Glutamatergic neuron (in vitro differentiated cells): ENCODE data around the gene ERGIC1. TPM values are rescaled to one million over a fixed set of nuclear protein-coding genes. Genes with fewer than 3 reads are reported as not detected.

Experiments used
- DNase-seq: peaks from one replicate; pipeline ENCODE4 v3.0.0; 2022
- H3K27ac Mint-ChIP-seq: one replicate; pipeline ENCODE4 v1.8.0; 2020; ENCODE audit warnings: mild to moderate bottlenecking, mixed read lengths, inconsistent platforms; ENCODE audit not compliant: unreplicated experiment
- H3K27me3 Mint-ChIP-seq: one replicate; pipeline ENCODE4 v1.8.0; 2020; ENCODE audit warnings: mild to moderate bottlenecking, moderate library complexity, mixed read lengths, inconsistent platforms; ENCODE audit not compliant: unreplicated experiment
- H3K36me3 Mint-ChIP-seq: one replicate; pipeline ENCODE4 v1.8.0; 2020; ENCODE audit warnings: mild to moderate bottlenecking, mixed read lengths, inconsistent platforms; ENCODE audit not compliant: unreplicated experiment
- H3K4me1 Mint-ChIP-seq: one replicate; pipeline ENCODE4 v1.8.0; 2020; ENCODE audit warnings: mild to moderate bottlenecking, low read depth, mixed read lengths, inconsistent platforms; ENCODE audit not compliant: unreplicated experiment
- H3K4me3 Mint-ChIP-seq: one replicate; pipeline ENCODE4 v1.8.0; 2020; ENCODE audit warnings: mild to moderate bottlenecking, mixed read lengths, inconsistent platforms; ENCODE audit not compliant: unreplicated experiment
- H3K9me3 Mint-ChIP-seq: one replicate; pipeline ENCODE4 v1.8.0; 2020; ENCODE audit warnings: mild to moderate bottlenecking, moderate library complexity, mixed read lengths, inconsistent platforms; ENCODE audit not compliant: unreplicated experiment
- total RNA-seq: library from RNA; stranded (reverse); fragmentation: NEBNext Ultra II Directional; extraction: Animal tissue kit (Norgen Biotek cat#: 25700); gene quantifications from one replicate; pipeline ENCODE4 v1.2.1, GENCODE V29; 2021; ENCODE audit not compliant: unreplicated experiment
- TF ChIP-seq, protein P1 (sequence below): fragments of 200-600 bp; sonication (generic); IDR thresholded peaks from one replicate; pipeline ENCODE4 v1.5.0; 2021; ENCODE audit not compliant: partially characterized antibody, unreplicated experiment

Gene ERGIC1
- total RNA-seq, 1 donor from 2014 or later, result 76.2 TPM

DNA sequence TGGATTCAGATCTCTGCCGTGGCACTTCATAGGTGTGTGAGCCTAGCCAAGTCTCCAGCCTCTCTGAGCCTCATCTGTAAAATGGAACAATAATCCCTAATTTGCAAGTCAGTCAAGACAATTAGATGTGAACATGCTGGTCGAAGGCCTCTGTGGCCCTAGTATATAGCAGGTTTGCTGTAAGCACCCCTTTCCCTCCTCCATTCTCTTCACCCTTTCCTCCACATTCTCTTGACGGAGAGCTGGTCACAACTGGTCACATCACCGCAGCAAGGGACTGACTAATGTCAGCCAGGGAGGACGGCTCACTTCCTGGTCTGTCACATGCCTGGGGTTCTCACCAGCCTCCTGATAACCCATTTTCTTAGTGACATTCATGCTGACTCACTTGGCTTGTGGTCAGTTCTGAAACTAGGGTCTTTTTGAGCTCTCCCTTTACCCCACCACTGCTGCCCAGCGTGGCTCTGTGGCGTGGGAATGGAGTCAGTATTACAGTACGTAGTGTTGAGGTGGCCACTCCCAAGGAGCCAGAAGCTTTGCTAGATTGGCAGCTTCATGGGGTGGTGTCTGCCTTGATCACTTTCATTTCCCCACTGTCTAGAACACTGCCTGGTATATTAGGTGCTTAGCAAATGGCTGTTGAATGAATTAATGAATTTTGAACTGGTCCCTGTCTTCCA, 47.8 kb downstream of the ERGIC1 start:
- H3K27me3 Mint-ChIP-seq, result peaks cover 5% of the 10 kb centered on the region
- peaks cover 21% of the 10 kb centered on the region for H3K36me3 Mint-ChIP-seq
- DNase-seq, result no peak
- H3K4me3 Mint-ChIP-seq, result no peak overlapping the region
- peaks cover 6% of the 10 kb centered on the region for H3K9me3 Mint-ChIP-seq
- TF ChIP-seq, protein P1, sequence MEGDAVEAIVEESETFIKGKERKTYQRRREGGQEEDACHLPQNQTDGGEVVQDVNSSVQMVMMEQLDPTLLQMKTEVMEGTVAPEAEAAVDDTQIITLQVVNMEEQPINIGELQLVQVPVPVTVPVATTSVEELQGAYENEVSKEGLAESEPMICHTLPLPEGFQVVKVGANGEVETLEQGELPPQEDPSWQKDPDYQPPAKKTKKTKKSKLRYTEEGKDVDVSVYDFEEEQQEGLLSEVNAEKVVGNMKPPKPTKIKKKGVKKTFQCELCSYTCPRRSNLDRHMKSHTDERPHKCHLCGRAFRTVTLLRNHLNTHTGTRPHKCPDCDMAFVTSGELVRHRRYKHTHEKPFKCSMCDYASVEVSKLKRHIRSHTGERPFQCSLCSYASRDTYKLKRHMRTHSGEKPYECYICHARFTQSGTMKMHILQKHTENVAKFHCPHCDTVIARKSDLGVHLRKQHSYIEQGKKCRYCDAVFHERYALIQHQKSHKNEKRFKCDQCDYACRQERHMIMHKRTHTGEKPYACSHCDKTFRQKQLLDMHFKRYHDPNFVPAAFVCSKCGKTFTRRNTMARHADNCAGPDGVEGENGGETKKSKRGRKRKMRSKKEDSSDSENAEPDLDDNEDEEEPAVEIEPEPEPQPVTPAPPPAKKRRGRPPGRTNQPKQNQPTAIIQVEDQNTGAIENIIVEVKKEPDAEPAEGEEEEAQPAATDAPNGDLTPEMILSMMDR, result no peak
- H3K4me1 Mint-ChIP-seq, result peaks cover 16% of the 10 kb centered on the region
- no peak overlapping the region for H3K27ac Mint-ChIP-seq

DNA sequence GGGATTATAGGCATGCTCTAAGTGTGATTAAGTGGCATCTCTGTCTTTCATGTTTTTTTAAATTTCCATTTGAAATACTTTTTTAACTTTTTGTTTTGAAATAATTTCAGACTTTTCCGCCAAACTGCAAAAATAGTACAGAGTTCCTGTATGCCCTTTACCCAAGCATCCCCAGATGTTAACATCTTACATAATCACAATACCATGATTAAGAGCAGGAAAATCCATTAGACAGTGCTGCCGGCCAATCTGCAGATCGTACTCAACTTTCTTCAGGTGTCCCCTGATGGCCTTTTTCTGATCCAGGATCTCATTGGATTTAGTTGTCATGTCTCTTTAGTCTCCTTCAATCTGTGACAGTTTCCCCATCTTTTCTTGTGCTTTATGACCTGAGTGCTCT, 49.0 kb downstream of the ERGIC1 start:
- Mint-ChIP-seq H3K4me1 (peaks cover 12% of the 10 kb centered on the region), H3K9me3 (peaks cover 3% of the 10 kb centered on the region), H3K36me3 (peaks cover 21% of the 10 kb centered on the region), H3K27ac (no peak overlapping the region), H3K27me3 (peaks cover 7% of the 10 kb centered on the region), H3K4me3 (no peak overlapping the region)
- TF ChIP-seq, protein P1, result no peak
- DNase-seq, result no peak

DNA sequence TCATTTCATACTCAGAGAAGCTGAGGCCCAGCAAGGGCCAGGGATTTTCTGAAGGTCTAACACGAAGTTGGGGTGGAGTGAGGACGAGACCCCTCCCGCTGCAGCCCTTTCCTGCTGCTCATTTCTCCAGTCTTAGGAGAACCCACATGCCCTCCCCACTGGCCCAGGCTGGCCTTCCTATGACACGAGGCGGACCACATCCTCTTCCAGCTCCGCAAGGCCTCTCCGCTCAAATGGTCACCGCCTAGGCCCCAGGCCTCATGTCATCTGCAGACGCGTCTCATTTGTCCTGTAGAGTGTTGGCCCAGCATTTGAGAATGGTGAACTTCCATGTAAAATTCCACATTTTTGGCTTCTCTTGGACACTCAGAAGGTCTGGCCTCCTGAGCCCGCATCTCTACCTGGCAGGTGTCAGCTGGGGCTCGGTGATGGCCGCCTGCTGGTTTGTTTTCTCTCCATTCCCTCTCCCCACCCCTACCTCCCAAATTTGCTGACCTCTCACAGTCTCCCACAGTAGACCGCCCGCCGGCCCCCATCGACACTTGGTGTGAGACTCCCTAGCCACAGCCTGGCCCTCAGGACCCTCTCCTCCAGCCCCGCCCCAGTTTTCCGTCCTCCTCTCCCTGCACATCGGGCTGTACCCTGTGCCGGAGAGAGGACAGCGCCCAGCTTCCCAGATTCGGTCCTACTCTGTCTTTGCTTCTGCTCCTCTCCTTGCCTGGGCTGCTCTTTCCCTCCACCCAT, 51.7 kb downstream of the ERGIC1 start:
- Mint-ChIP-seq H3K27me3 (peaks cover 7% of the 10 kb centered on the region), H3K9me3 (peaks cover 3% of the 10 kb centered on the region), H3K27ac (no peak overlapping the region), H3K4me3 (no peak overlapping the region), H3K4me1 (peaks cover 6% of the 10 kb centered on the region), H3K36me3 (peaks cover 21% of the 10 kb centered on the region)
- TF ChIP-seq, protein P1, result no peak
- no peak for DNase-seq

DNA sequence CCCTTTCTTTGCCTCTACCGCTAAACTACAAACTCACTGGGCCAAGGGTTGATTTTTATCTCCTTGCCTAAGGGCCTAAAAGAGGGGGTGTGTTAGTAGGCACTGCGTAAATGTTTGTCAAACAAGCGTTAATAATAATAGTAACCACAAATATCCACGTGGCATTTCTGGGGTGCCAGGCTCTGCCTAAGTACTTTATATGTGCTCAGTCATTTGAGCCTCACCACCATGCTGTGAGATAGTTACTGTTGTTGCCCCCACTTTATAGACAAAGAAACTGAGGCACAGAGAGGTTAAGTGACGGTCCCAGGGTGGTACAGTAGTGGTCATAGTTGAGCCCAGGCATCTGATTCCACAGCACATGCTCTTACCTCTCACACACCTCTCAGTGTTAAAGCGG, 52.4 kb downstream of the ERGIC1 start:
- Mint-ChIP-seq H3K36me3 (peaks cover 21% of the 10 kb centered on the region), H3K4me3 (no peak overlapping the region), H3K27me3 (peaks cover 7% of the 10 kb centered on the region), H3K27ac (no peak overlapping the region), H3K4me1 (peaks cover 6% of the 10 kb centered on the region), H3K9me3 (peaks cover 3% of the 10 kb centered on the region)
- no peak for DNase-seq
- TF ChIP-seq, protein P1, result no peak

DNA sequence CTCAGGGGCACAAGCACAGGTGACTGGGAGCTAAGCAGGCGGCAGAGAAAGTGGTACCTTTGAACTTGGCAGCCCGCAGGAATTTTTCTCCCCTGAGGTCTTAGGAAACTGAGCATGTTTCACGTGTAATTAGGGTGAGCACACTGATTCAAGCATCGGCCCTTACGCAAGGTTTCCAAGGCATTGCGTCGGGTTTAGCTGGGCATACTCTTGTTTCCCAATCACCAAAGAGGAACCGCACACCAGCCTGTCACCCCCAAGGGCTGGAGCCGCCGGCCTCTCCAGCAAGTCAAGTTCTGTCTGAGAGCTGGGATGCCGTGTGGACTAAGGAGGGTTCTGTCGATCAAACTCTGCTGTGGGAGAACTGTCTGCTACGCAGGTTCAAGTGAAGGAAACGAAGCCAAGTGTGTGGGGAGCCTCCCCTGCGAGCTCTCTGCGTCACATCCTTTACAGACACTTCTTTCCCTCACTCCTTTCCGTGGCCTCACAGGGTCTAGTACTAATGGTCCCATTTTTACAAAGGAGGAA, 53.0 kb downstream of the ERGIC1 start:
- H3K27me3 Mint-ChIP-seq, result peaks cover 7% of the 10 kb centered on the region
- no peaks in the 10 kb centered on the region for H3K9me3 Mint-ChIP-seq
- no peak overlapping the region for H3K27ac Mint-ChIP-seq
- TF ChIP-seq, protein P1, result no peak
- peaks cover 6% of the 10 kb centered on the region for H3K4me1 Mint-ChIP-seq
- H3K4me3 Mint-ChIP-seq, result no peak overlapping the region
- no peak for DNase-seq
- H3K36me3 Mint-ChIP-seq, result peaks cover 17% of the 10 kb centered on the region
